CD1c-positive myeloid dendritic cell (primary cell): ENCODE data around the gene B4GALT2.

ENCODE experiments used
- DNase-seq: peaks from one replicate; pipeline ENCODE4 v3.0.0-alpha.2; 2016; ENCODE audit errors: extremely low spot score

The B4GALT2 gene, protein sequence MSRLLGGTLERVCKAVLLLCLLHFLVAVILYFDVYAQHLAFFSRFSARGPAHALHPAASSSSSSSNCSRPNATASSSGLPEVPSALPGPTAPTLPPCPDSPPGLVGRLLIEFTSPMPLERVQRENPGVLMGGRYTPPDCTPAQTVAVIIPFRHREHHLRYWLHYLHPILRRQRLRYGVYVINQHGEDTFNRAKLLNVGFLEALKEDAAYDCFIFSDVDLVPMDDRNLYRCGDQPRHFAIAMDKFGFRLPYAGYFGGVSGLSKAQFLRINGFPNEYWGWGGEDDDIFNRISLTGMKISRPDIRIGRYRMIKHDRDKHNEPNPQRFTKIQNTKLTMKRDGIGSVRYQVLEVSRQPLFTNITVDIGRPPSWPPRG

GRCh38 chr1:43978551-43979260, at the start of gene B4GALT2:
TSS of gene B4GALT2 (plus strand) at chr1:43979210. CDS start at chr1:43981161, 1,951 bp downstream.
- DNase-seq: peak; percentile 43

DNA sequence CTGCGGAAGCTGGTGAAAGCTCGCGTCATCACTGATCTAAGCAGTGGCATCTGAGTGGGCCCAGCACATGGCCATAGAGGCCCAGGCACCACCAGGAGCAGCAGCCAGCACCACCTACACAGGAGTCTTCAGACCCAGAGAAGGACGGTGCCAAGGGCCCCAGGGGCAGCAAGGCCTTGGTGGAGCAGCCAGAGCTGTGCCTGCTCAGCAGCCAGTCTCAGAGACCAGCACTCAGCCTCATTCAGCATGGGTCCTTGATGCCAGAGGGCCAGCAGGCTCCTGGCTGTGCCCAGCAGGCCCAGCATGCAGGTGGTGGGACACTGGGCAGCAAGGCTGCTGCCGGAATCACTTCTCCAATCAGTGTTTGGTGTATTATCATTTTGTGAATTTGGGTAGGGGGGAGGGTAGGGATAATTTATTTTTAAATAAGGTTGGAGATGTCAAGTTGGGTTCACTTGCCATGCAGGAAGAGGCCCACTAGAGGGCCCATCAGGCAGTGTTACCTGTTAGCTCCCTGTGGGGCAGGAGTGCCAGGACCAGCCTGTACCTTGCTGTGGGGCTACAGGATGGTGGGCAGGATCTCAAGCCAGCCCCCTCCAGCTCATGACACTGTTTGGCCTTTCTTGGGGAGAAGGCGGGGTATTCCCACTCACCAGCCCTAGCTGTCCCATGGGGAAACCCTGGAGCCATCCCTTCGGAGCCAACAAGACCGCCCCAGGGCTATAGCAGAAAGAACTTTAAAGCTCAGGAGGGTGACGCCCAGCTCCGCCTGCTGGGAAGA, 48.7 kb upstream of the B4GALT2 start:
- no peak for DNase-seq

DNA sequence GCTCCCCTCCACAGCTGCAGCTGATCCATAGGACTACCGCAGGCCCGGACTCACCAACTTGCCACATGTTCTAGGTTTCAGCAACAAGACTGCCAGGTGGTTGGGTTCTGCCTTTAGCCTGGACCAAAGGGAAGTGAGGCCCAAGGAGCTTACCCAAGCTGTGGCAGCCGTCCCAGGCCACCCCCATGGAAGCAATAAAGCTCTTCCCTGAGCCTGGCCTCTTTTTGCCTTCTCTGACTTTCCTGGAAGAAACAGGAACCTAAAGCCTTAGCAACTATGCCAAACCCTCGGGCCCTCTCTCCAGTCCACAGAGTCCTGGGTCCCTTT, 48.1 kb upstream of the B4GALT2 start:
- no peak for DNase-seq

GRCh38 chr1:43931711-43932660, 47.0 kb upstream of the B4GALT2 start:
- no peak for DNase-seq

DNA sequence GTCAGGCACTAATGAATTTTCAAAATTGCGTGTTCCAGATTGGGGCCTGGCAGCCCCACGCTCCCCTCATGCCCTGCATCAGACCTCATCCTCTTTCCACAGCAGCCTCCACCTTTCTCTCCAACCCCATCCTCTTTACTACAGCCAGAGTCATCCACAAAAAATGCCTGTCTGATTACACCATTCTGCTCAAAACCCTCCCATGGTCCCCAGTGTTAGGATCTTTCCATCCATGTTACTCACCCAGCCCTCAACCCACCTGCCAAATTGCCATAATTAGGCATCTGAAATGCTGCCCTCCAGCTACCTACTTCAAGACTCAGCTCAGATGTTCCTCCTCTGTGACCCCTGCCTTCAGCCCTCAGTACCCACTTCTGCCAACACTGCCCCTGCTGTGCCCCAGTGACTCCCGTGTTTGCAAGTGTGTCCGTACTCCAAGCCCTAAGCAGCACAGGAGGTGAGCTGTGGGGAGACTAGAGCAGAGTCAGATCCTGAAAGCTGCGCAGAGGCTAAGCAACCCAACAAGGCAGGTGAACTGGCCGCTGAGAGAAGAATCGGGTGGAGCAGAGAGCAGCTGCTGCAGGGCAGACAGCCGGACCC, 46.1 kb upstream of the B4GALT2 start:
- no peak for DNase-seq

DNA sequence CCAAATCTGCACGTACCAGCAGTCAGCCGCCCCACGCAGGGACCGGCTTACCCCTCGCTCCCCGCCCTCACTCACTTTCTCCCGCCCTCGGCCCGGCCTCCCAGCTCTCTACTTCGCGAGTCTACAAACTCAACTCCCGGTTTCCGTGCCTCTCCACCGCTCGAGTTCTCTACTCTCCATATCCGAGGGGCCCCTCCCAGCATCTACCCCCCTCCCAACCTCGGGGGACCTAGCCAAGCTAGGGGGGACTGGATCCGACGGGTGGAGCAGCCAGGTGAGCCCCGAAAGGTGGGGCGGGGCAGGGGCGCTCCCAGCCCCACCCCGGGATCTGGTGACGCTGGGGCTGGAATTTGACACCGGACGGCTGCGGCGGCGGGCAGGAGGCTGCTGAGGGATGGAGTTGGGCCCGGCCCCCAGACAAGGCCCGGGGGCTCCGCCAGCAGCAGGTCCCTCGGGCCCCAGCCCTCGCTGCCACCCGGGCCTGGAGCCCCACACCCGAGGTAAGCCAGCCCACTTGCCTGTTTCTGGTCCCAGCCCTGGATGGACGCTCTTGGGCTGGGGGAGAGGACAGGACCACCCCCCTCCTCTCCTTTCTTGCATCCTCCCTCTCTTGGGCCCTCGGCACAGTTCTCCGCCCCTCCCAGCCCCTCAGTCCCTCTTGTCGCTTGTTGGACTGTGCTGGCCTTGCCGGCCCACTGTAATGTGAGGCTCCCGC, 45.5 kb upstream of the B4GALT2 start, which contains the start of gene ARTN:
Gene ARTN, plus strand, starts transcription at position 416 of the 715 bp plus-strand sequence. CDS start 1,856 bp downstream, outside the sequence.
- no peak for DNase-seq

GRCh38 chr1:43934101-43934985, 44.7 kb upstream of the B4GALT2 start:
- peak; percentile 64 for DNase-seq

DNA sequence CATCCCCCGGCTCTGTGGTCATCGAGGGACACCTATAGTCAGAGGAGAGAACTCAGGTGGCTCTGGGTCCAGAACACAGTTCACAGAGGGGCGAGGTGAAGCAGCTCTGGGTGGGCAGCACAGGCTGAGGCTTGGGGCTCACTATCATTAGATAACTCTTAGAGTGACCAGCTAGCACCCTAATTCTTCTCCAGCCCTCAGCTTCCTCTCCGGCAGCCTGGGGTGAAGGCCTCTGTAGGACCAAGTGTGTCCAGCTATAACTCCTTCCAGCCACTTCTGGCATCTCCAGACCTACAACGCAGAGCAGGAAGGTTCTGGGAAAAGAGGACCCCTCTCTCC, 44.1 kb upstream of the B4GALT2 start:
- DNase-seq: no peak

GRCh38 chr1:43935711-43936427, 43.1 kb upstream of the B4GALT2 start:
- no peak for DNase-seq

- peak; percentile 72 for DNase-seq
These were observed 42.4 kb upstream of the B4GALT2 start for GRCh38 chr1:43936431-43937151.

- no peak for DNase-seq
These were observed 41.7 kb upstream of the B4GALT2 start for GRCh38 chr1:43937179-43937865.

- no peak for DNase-seq
These were observed 40.6 kb upstream of the B4GALT2 start for GRCh38 chr1:43938383-43938782.

GRCh38 chr1:43938892-43939587, 40.0 kb upstream of the B4GALT2 start:
- DNase-seq: no peak

DNA sequence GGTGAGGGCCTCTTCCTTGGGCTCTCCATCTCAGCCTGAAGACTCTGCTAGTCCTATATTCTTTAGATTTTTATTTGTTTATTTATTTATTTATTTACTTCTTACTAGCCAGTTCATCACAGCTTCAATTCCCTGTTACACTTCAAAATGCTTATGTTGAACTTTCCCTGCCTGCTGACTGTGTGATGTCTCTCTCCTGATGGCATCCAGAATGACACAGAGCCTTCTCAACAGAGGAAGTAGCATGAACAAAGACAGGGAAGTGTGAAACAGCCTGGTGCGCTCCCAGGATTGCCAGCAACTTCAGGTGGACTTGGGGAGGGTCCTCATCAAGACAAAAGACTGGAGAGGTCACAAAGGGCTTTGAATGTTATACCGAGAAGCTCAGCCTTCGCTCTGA, 36.6 kb upstream of the B4GALT2 start:
- DNase-seq: no peak

DNA sequence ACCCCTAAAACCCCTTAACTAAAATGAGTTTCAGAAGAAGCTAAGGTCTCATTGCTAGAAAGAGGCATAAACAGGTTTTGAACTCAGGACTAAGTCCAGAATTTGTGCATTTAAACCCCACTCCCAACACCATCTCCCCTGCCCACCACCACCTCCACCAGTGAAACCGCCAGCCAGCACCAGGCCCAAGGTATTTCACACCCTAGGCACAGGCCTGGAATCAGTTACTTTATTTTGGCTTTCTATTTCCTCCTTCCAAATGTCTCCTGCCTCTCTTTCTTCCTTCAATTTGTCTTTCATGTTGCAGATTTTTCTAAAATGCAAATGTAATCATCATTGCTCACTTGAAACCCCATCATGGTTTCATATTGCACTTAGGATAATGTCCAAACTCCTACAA, 34.1 kb upstream of the B4GALT2 start:
- DNase-seq: no peak

DNA sequence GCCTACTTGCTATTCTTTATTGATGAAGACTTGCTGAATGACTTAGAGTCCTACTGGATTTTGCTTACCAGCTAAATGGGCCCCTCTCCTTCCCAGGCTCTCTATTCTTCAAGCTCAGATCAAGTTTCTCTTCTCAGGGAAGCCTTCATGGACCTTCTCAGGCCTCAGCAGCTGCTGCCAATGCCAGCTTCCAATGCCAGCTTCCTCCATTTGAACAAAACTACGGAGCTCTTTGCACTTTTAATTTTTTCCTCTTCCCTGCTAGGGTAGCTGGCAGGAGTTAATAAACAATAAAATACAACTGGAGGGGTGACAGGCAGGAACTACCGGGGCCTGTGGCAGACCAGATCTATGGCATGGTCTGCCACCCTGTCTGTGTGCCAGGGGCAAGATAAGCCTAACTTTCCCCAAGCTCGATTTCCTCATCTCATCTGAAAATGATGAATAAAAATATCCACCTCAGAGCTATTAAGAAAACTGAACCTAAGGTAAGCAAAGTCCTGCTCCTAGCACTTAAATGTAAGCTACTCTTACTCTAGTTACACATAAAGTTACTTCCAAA, 33.3 kb upstream of the B4GALT2 start:
- DNase-seq: no peak
